ENCODE results near the gene RETREG1.

DNA sequence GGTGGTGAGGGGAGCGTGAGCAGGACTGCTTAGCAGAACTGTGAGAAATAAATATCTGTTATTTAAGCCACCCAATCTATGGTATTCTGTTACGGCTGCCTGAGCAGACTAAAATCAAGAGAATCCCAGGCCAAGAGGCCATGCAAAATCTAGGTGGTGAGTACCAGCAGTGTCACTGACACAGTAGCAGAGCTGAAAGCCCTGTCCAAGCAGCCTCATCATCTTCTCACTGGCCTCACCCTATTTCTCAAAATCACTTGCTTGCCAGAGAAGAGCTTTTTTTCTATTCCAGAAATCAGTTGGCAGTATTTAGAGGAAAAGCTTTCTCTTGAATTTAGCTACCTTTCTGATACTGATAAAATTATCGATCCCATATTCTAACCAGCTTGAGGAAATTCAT, 68.0 kb downstream of the RETREG1 start:
- no peak for TF ChIP-seq POLR2A (IDR thresholded peaks at IDR 0.05)
- TF ChIP-seq, protein P1, sequence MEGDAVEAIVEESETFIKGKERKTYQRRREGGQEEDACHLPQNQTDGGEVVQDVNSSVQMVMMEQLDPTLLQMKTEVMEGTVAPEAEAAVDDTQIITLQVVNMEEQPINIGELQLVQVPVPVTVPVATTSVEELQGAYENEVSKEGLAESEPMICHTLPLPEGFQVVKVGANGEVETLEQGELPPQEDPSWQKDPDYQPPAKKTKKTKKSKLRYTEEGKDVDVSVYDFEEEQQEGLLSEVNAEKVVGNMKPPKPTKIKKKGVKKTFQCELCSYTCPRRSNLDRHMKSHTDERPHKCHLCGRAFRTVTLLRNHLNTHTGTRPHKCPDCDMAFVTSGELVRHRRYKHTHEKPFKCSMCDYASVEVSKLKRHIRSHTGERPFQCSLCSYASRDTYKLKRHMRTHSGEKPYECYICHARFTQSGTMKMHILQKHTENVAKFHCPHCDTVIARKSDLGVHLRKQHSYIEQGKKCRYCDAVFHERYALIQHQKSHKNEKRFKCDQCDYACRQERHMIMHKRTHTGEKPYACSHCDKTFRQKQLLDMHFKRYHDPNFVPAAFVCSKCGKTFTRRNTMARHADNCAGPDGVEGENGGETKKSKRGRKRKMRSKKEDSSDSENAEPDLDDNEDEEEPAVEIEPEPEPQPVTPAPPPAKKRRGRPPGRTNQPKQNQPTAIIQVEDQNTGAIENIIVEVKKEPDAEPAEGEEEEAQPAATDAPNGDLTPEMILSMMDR (IDR thresholded peaks at IDR 0.05): no peak

All from testis (tissue), 2 donors.